B cell (primary cell): ENCODE results near the gene SUPV3L1. TPM values are rescaled to one million over a fixed set of nuclear protein-coding genes. Genes with fewer than 3 reads are reported as not detected.
"Not testable (repeated sequence)": the region's sequence is repeated elsewhere in the genome, so short reads cannot be mapped to it uniquely, and the experiment has no call there.

ENCODE experiments used
- ATAC-seq: fragments of 200-7000 bp; cut with Tn5 transposase; one replicate; pipeline ENCODE4 v1.10.0; 2021; ENCODE audit warnings: low read depth, mild to moderate bottlenecking, moderate number of reproducible peaks, moderate library complexity
- CTCF ChIA-PET: fragments of 350-600 bp; sonication (Branson Sonifier 250); formaldehyde crosslinking; loops from one replicate; lab custom pipeline; 2021; ENCODE audit warnings: antibody characterized with exemption, inconsistent platforms; lab: Charles Lee
- POLR2A ChIA-PET: fragments of 350-600 bp; sonication (Branson Sonifier 250); formaldehyde crosslinking; loops from one replicate; lab custom pipeline; 2021; ENCODE audit warnings: antibody characterized with exemption; lab: Charles Lee
- DNase-seq: peaks from one replicate; pipeline ENCODE4 v3.0.0; 2013
- H2AFZ ChIP-seq: 2 replicates; pipeline ENCODE4 v1.6.1; 2012; ENCODE audit warnings: mild to moderate bottlenecking, low read depth, low read length; ENCODE audit not compliant: insufficient read depth, poor library complexity, severe bottlenecking
- H3K27ac ChIP-seq, 2 donors: 1 replicate in 1 of 2; 2 replicates in 1 of 2; pipeline ENCODE4 v1.5.1; 2012 to 2013; ENCODE audit warnings: low read length in 2 of 2, mild to moderate bottlenecking in 2 of 2, moderate library complexity in 1 of 2
- H3K27me3 ChIP-seq, 4 experiments: fragments of 200-600 bp in 1 of 4; sonication (generic) in 1 of 4; replicated peaks in 1 of 4; 1 replicate in 2 of 4; 2 replicates in 2 of 4; pipeline versions ENCODE4 v1.6.1 to v1.7.0; 2013 to 2016; ENCODE audit warnings: low read length in 3 of 4, mild to moderate bottlenecking in 2 of 4, mixed read lengths in 1 of 4, moderate library complexity in 1 of 4; ENCODE audit not compliant: insufficient read depth in 4 of 4, control insufficient read depth in 3 of 4; ENCODE audit errors: control extremely low read depth in 1 of 4
- H3K36me3 ChIP-seq, 2 experiments: replicated peaks in 1 of 2; 1 replicate in 1 of 2; 2 replicates in 1 of 2; pipeline versions ENCODE4 v1.6.1 to v1.7.1; 2013; ENCODE audit warnings: low read length in 1 of 2; ENCODE audit not compliant: insufficient read depth in 2 of 2, control insufficient read depth in 1 of 2; ENCODE audit errors: control extremely low read depth in 1 of 2, extremely low read depth in 1 of 2
- H3K4me1 ChIP-seq, 2 donors: fragments of 200-600 bp in 1 of 2; sonication (generic) in 1 of 2; 1 replicate in 1 of 2; 2 replicates in 1 of 2; pipeline versions ENCODE4 v1.5.1 to v1.6.1; 2013 to 2017; ENCODE audit warnings: low read length in 2 of 2; ENCODE audit not compliant: control insufficient read depth in 2 of 2, insufficient read depth in 2 of 2
- H3K4me2 ChIP-seq: replicated peaks from 2 replicates; pipeline ENCODE3; 2012; ENCODE audit warnings: mild to moderate bottlenecking, low read depth, low read length; ENCODE audit not compliant: poor library complexity, severe bottlenecking
- H3K4me3 ChIP-seq, 5 experiments: fragments of 200-600 bp in 1 of 5; sonication (generic) in 1 of 5; 1 replicate in 3 of 5; 2 replicates in 2 of 5; pipeline versions ENCODE4 v1.5.1 to v1.7.0; 2011 to 2016; ENCODE audit warnings: low read length in 4 of 5, mild to moderate bottlenecking in 4 of 5, low read depth in 2 of 5, control low read depth in 1 of 5, moderate library complexity in 1 of 5; ENCODE audit not compliant: insufficient read depth in 1 of 5; ENCODE audit errors: control extremely low read depth in 1 of 5, extremely low read depth in 1 of 5
- H3K79me2 ChIP-seq: fragments of 200-600 bp; sonication (generic); one replicate; pipeline ENCODE4 v1.6.0; 2016; ENCODE audit warnings: low read length; ENCODE audit not compliant: control insufficient read depth, insufficient read depth
- H3K9ac ChIP-seq: fragments of 200-600 bp; sonication (generic); 2 replicates; pipeline ENCODE4 v1.6.1; 2017; ENCODE audit warnings: mild to moderate bottlenecking, low read length, moderate library complexity
- H3K9me3 ChIP-seq, 3 donors: one replicate each; pipeline versions ENCODE4 v1.6.1 to v1.7.1; 2013; ENCODE audit warnings: low read length in 2 of 3; ENCODE audit not compliant: control insufficient read depth in 2 of 3, insufficient read depth in 1 of 3; ENCODE audit errors: control extremely low read depth in 1 of 3
- H4K20me1 ChIP-seq: 2 replicates; pipeline ENCODE4 v1.6.0; 2012; ENCODE audit warnings: mild to moderate bottlenecking, low read length; ENCODE audit not compliant: insufficient read depth, control insufficient read depth, poor library complexity, severe bottlenecking
- H3K27ac Mint-ChIP-seq: one replicate; pipeline ENCODE4 v1.8.0; 2021; ENCODE audit warnings: mixed read lengths
- H3K27me3 Mint-ChIP-seq: one replicate; pipeline ENCODE4 v1.8.0; 2021; ENCODE audit warnings: mixed read lengths
- H3K4me1 Mint-ChIP-seq: one replicate; pipeline ENCODE4 v1.8.0; 2021; ENCODE audit warnings: mixed read lengths
- H3K4me3 Mint-ChIP-seq: one replicate; pipeline ENCODE4 v1.8.0; 2021; ENCODE audit warnings: mixed read lengths
- H3K9me3 Mint-ChIP-seq: one replicate; pipeline ENCODE4 v1.8.0; 2022; ENCODE audit warnings: mixed read lengths; ENCODE audit not compliant: insufficient read depth
- CTCF ChIP-seq: fragments of 200-600 bp; IDR thresholded peaks from one replicate; pipeline ENCODE4 v1.8.0; 2022; ENCODE audit warnings: antibody characterized with exemption, mild to moderate bottlenecking
- EZH2 ChIP-seq: IDR thresholded peaks from 2 replicates; pipeline ENCODE4 v1.6.1; 2012; ENCODE audit warnings: borderline replicate concordance, low read depth, mild to moderate bottlenecking, moderate library complexity, low read length; ENCODE audit not compliant: insufficient read depth, poor library complexity, severe bottlenecking
- WGBS: methylation state at CpG from one replicate; pipeline ENCODE4 v1.1.5; 2013; ENCODE audit warnings: missing lambda C conversion rate; ENCODE audit not compliant: insufficient coverage; 5-methylcytosine and 5-hydroxymethylcytosine counted together
- intact Hi-C: fragments of 100-400 bp; cut with micrococcal nuclease; formaldehyde crosslinking; loops from one replicate; pipeline ENCODE4 v1.10.0; 2022
- polyA plus RNA-seq: library from polyadenylated mRNA; depleted of rRNA; stranded (reverse); fragments of >200 nt; gene quantifications from 2 replicates; pipeline ENCODE4 v1.2.3, GENCODE V29; 2012
- total RNA-seq, 2 donors: library from RNA; stranded (reverse); fragments of 120-200 nt in 1 of 2; gene quantifications; 1 replicate in 1 of 2; 2 replicates in 1 of 2; pipeline versions ENCODE4 v1.2.3 to v1.2.4, GENCODE V29; 2013 to 2022

SUPV3L1 gene
- total and polyA plus RNA-seq, 2 donors (not counting 1 experiment from before 2014, with no cell fraction given), result 33.6 to 37.1 TPM

- Histone ChIP-seq H3K27ac (no peak overlapping the region), H3K27me3 (no peaks in the 10 kb centered on the region), H3K36me3 (peaks cover 0 to 13% of the 10 kb centered on the region in 2 experiments), H3K9ac (no peak overlapping the region), H3K79me2 (peaks cover 76% of the 10 kb centered on the region), H3K4me3 (no peak overlapping the region), H3K9me3 (no peaks in the 10 kb centered on the region), H3K4me2 (no peak overlapping the region), H2AFZ (no peak overlapping the region), H3K4me1 (no peaks in the 10 kb centered on the region), H4K20me1 (peaks cover 9% of the 10 kb centered on the region)
- H3K4me1 Mint-ChIP-seq, result peaks cover 14% of the 10 kb centered on the region
- H3K4me3 Mint-ChIP-seq, result no peak overlapping the region
- TF ChIP-seq EZH2, result no peak
- TF ChIP-seq CTCF, result no peak
- H3K27ac Mint-ChIP-seq, result no peak overlapping the region
- CTCF ChIA-PET, result no interaction called here
- no peak for ATAC-seq
- no peaks in the 10 kb centered on the region for H3K9me3 Mint-ChIP-seq
- POLR2A ChIA-PET, result no interaction called here
- intact Hi-C loops, result no loop called here
- WGBS, result no CpG with 5 or more reads among the region's 2 CpGs
- no peaks in the 10 kb centered on the region for H3K27me3 Mint-ChIP-seq
- DNase-seq, result no peak
Measured at GRCh38 chr10:69139961-69140360, 40.1 kb upstream of the SUPV3L1 start.

- Histone ChIP-seq H3K79me2 (peaks cover 74% of the 10 kb centered on the region), H4K20me1 (peaks cover 9% of the 10 kb centered on the region), H3K9ac (no peak overlapping the region), H3K27ac (no peak overlapping the region), H3K4me2 (no peak overlapping the region), H3K27me3 (no peaks in the 10 kb centered on the region), H3K36me3 (peaks cover 0 to 13% of the 10 kb centered on the region in 2 experiments), H3K4me1 (no peaks in the 10 kb centered on the region), H2AFZ (no peak overlapping the region), H3K9me3 (no peaks in the 10 kb centered on the region), H3K4me3 (no peak overlapping the region)
- ChIA-PET POLR2A (no interaction called here), CTCF (no interaction called here)
- Mint-ChIP-seq H3K4me3 (no peak overlapping the region), H3K27ac (no peak overlapping the region), H3K27me3 (no peaks in the 10 kb centered on the region), H3K4me1 (peaks cover 16% of the 10 kb centered on the region), H3K9me3 (no peaks in the 10 kb centered on the region)
- ATAC-seq (no peak), DNase-seq (no peak)
- intact Hi-C loops, result no loop called here
- no peak for TF ChIP-seq CTCF
- no peak for TF ChIP-seq EZH2
- WGBS, result no CpG with 5 or more reads among the region's 1 CpG
Measured at GRCh38 chr10:69141304-69141703, 38.7 kb upstream of the SUPV3L1 start.

GRCh38 chr10:69142074-69142473 is 38.0 kb upstream of the SUPV3L1 start:
- CTCF ChIA-PET, H3K27me3 ChIP-seq, H3K27me3 Mint-ChIP-seq, H3K4me3 ChIP-seq, H3K4me1 ChIP-seq, H3K9me3 Mint-ChIP-seq, H3K9me3 ChIP-seq, H3K4me2 ChIP-seq, H3K9ac ChIP-seq, DNase-seq, H2AFZ ChIP-seq, H4K20me1 ChIP-seq, H3K4me3 Mint-ChIP-seq, H3K27ac ChIP-seq, POLR2A ChIA-PET, H3K27ac Mint-ChIP-seq, ATAC-seq, intact Hi-C loops: not testable (repeated sequence)
- Histone ChIP-seq H3K36me3 (peaks cover 0 to 10% of the 10 kb centered on the region in 2 experiments), H3K79me2 (peaks cover 78% of the 10 kb centered on the region)
- no CpG with 5 or more reads among the region's 3 CpGs for WGBS
- H3K4me1 Mint-ChIP-seq, result peaks cover 20% of the 10 kb centered on the region
